Measurements from ENCODE around the gene IP6K1.
"Not testable (repeated sequence)": the region's sequence is repeated elsewhere in the genome, so short reads cannot be mapped to it uniquely, and the experiment has no call there.

IP6K1 gene

DNA sequence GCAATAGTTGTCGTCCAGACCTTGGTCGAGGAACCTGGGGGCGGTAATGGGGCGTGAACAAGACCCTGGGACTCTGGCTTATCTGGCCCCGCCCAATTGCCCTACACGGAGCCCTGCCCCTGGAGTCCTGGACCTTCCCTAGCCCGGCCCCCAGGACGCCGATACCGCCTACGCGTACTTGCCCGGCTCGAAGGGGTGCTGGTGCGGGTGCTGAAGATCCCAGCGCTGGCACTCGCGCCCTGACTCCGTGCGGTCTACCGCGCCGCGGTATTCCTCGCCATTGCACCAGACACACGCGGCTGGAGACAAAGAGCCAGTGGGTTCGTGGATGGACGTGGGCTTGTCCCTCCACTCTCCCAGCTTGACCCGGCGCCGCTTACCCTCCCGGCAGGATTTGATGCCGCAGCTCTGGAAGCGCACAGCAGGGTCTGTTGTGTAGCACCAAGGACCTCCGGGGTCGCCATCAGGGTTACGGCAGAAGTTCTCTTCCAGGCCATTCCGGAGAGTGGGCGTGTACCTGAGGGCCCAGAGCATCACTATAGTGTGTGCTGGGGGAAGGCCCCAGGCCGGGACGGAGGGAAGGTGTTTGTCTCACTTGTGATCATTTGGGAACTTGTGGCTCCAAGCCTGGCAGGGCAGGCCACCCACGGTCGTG lies 99.4 kb downstream of the IP6K1 start:
- DNase-seq = not testable (repeated sequence)

- DNase-seq = not testable (repeated sequence)
These were observed 100.0 kb downstream of the IP6K1 start for GRCh38 chr3:49686346-49686745.

- not testable (repeated sequence) for DNase-seq
These were observed 100.5 kb downstream of the IP6K1 start for GRCh38 chr3:49685846-49686245.

DNA sequence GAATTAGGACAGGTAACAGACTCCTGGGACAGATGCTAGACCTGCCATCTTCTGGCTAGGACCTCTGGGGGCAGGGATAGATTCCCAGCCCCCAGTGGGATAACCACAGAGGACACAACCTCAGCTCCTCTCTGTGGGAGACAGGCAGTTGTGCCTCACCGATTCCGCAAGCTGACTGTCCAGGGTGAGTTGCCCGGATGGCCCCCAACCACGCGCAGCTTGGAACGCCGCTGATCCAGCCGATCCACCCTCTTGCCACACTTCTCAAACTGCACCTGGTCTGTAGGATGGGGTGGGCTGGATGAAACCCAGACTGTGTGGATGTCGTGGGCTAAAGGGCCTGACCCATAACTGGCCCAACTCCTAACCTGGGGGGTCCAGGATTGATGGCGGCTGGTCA lies 101.2 kb downstream of the IP6K1 start:
- not testable (repeated sequence) for DNase-seq

- DNase-seq = not testable (repeated sequence)
These were observed 101.9 kb downstream of the IP6K1 start for GRCh38 chr3:49684453-49684852.

- no peak for DNase-seq
These were observed 103.2 kb downstream of the IP6K1 start for GRCh38 chr3:49683162-49683561.

- DNase-seq = no peak
These were observed 104.8 kb downstream of the IP6K1 start for GRCh38 chr3:49681543-49681942.

GRCh38 chr3:49681232-49681522 lies 105.2 kb downstream of the IP6K1 start:
- no peak for DNase-seq

DNA sequence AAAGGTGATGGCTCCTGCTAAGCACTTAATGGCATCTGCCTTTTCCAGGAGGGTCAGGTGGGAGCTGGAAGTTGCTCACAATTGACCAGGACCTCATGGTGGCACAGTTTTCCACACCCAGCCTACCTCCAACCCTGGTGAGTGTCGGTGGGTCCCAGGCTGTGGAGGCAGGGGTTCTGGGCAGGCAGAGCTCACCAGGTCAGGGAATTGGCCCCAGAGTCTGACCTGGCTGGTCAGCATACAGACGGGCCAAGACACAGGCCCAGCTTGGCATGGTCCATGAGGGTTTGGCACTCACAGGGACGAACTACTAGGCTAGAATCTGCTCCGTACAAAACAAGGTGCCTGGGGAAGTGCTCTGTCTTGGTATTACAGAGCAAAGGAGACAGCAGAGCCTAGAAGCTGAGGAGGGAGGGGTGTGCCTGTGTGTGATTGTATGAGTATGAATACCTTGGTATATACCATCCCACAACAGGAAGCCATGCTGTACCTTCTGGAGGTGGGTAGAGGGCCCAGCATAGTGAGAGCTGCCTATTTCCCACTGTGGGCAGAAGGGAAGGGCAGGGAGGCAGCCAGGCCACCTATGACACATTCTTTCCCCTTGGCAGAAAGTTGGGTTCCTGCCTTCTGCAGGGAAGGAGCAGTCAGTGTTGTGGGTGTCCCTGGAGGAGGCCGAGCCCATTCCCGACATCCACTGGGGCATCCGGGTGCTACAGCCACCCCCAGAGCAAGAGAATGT lies 105.7 kb downstream of the IP6K1 start:
- no peak for DNase-seq

GRCh38 chr3:49675912-49676311 lies 110.4 kb downstream of the IP6K1 start:
- DNase-seq = no peak

GRCh38 chr3:49674497-49674983 lies 111.8 kb downstream of the IP6K1 start:
- DNase-seq = no peak

Data from activated gamma-delta T cell (primary cell).